Loucy (cell line): ENCODE measurements around the gene AKR7A2.

Experiments
- EZH2phosphoT487 ChIP-seq: fragments of 200-600 bp; IDR thresholded peaks from 2 replicates; pipeline ENCODE4 v1.6.1; 2018; ENCODE audit warnings: antibody characterized with exemption, mild to moderate bottlenecking, moderate library complexity, borderline replicate concordance
- TF ChIP-seq, protein P1 (sequence below): fragments of 200-600 bp; sonication (generic); conservative IDR thresholded peaks from 2 replicates; pipeline ENCODE4 v1.5.1; 2014; ENCODE audit warnings: mild to moderate bottlenecking, antibody characterized with exemption, low read length

DNA sequence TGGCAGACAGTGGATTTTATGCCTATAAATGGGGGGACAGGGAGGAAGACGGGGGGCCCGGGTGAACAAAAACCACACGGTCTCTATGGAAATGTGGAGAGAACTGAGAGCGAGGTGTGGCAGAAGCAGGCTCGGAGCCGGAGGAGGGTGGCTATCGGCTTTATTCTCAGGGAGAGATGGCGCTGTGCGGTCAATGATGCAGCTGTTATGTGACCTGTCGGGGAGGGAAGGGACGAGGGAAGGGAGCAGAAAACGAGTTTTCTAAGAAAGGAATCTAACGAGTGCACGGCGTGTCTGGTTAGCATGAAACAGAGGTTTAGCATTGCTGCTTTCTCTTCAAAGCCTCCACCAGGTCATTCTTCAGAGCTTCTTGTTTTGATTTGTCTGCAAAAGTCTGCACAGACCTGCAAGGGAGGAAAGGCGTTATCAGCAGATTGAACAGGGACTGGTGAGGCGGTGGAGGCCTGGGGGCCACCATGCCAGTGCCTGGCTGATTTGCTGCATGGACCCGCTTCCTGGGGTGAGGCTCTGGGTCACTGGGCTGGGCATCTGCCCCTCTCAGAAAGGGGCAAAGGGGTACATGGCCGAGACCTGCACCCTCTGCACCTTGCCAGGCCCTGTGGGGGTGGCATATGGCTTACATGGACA is 27.4 kb upstream of the AKR7A2 start:
- TF ChIP-seq, protein P1, sequence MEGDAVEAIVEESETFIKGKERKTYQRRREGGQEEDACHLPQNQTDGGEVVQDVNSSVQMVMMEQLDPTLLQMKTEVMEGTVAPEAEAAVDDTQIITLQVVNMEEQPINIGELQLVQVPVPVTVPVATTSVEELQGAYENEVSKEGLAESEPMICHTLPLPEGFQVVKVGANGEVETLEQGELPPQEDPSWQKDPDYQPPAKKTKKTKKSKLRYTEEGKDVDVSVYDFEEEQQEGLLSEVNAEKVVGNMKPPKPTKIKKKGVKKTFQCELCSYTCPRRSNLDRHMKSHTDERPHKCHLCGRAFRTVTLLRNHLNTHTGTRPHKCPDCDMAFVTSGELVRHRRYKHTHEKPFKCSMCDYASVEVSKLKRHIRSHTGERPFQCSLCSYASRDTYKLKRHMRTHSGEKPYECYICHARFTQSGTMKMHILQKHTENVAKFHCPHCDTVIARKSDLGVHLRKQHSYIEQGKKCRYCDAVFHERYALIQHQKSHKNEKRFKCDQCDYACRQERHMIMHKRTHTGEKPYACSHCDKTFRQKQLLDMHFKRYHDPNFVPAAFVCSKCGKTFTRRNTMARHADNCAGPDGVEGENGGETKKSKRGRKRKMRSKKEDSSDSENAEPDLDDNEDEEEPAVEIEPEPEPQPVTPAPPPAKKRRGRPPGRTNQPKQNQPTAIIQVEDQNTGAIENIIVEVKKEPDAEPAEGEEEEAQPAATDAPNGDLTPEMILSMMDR: no peak
- TF ChIP-seq EZH2phosphoT487: no peak
